A549 (cell line): Measurements from ENCODE around the gene CARD14. TPM values are rescaled to one million over a fixed set of nuclear protein-coding genes. Genes with fewer than 3 reads are reported as not detected.

Experiments used
- ATAC-seq, 2 experiments: fragments of 200-7000 bp in 1 of 2; fragments of >200 bp in 1 of 2; cut with Nextera tagmentation in 1 of 2; cut with Tn5 transposase in 1 of 2; 3 replicates each; pipeline versions ENCODE4 v1.8.0 to v1.9.1; 2018 to 2020; ENCODE audit warnings: mild to moderate bottlenecking in 1 of 2, moderate library complexity in 1 of 2
- CTCF ChIA-PET: fragments of 300-600 bp; sonication (Branson Sonifier 250); formaldehyde crosslinking; extraction: SDS; loops from one replicate; lab custom pipeline; 2021; ENCODE audit warnings: antibody characterized with exemption, inconsistent platforms; lab: Yijun Ruan, JAX
- POLR2A ChIA-PET: fragments of 350-600 bp; formaldehyde crosslinking; extraction: SDS; loops from one replicate; lab custom pipeline; 2021; ENCODE audit warnings: antibody characterized with exemption, inconsistent platforms; lab: Yijun Ruan, JAX
- DNase-seq, 2 experiments: peaks; one replicate each; pipeline versions ENCODE4 v3.0.0 to v3.0.0-alpha.2; 2011 to 2016; ENCODE audit warnings: low read depth in 1 of 2, low spot score in 1 of 2
- FAIRE-seq: peaks from 2 replicates; lab custom pipeline; 2011; peaks lifted over from hg19 to GRCh38; lab: Jason Lieb, UNC
- H3K27ac ChIP-seq, 2 experiments: fragments of >200 bp; sonication (Bioruptor Twin); formaldehyde crosslinking; 3 replicates each; pipeline ENCODE4 v1.5.1; 2016 to 2017
- H3K4me1 ChIP-seq: fragments of >200 bp; sonication (Bioruptor Twin); formaldehyde crosslinking; 3 replicates; pipeline ENCODE4 v1.6.1; 2016
- H3K4me2 ChIP-seq: fragments of >200 bp; sonication (Bioruptor Twin); formaldehyde crosslinking; 3 replicates; pipeline ENCODE4 v1.6.1; 2016
- H3K4me3 ChIP-seq: fragments of >200 bp; sonication (Bioruptor Twin); formaldehyde crosslinking; 3 replicates; pipeline ENCODE4 v1.5.1; 2016
- H3K9me3 ChIP-seq: fragments of >200 bp; sonication (Bioruptor Twin); formaldehyde crosslinking; 3 replicates; pipeline ENCODE4 v1.6.1; 2016
- BHLHE40 ChIP-seq: IDR thresholded peaks from 2 replicates; pipeline ENCODE4 v1.6.1; 2012; ENCODE audit warnings: low read depth, low read length, inconsistent platforms
- CHD2 ChIP-seq: fragments of 150-350 bp; IDR thresholded peaks from 2 replicates; pipeline ENCODE4 v1.6.1; 2014; ENCODE audit warnings: low read length; ENCODE audit not compliant: partially characterized antibody
- EP300 ChIP-seq, 2 experiments: fragments of >200 bp; sonication (Bioruptor Twin); formaldehyde crosslinking; IDR thresholded peaks; 2 replicates in 1 of 2; 3 replicates in 1 of 2; pipeline ENCODE4 v1.6.1; 2016 to 2017
- FOSB ChIP-seq: fragments of 250-450 bp; sonication (Bioruptor Pico); IDR thresholded peaks from 2 replicates; pipeline ENCODE4 v1.5.0; 2020; ENCODE audit warnings: mild to moderate bottlenecking, moderate library complexity
- GATA3 ChIP-seq: IDR thresholded peaks from 2 replicates; pipeline ENCODE4 v1.6.1; 2012; ENCODE audit warnings: borderline replicate concordance
- HDAC2 ChIP-seq: fragments of 200-600 bp; sonication (generic); IDR thresholded peaks from 2 replicates; pipeline ENCODE4 v1.6.1; 2016
- HEYL ChIP-seq: fragments of 250-450 bp; sonication (Bioruptor Pico); IDR thresholded peaks from 2 replicates; pipeline ENCODE4 v1.8.0; 2021; ENCODE audit warnings: mild to moderate bottlenecking, moderate library complexity
- HOXB13 ChIP-seq: fragments of 250-450 bp; sonication (Bioruptor Pico); IDR thresholded peaks from 2 replicates; pipeline ENCODE4 v1.5.0; 2020; ENCODE audit warnings: low read depth, mild to moderate bottlenecking, moderate library complexity
- KDM5A ChIP-seq: fragments of 200-600 bp; sonication (generic); IDR thresholded peaks from 2 replicates; pipeline ENCODE4 v1.6.1; 2016; ENCODE audit warnings: antibody characterized with exemption, mild to moderate bottlenecking
- MAFK ChIP-seq: fragments of 450-650 bp; IDR thresholded peaks from 2 replicates; pipeline ENCODE4 v1.6.1; 2014; ENCODE audit not compliant: partially characterized antibody
- MAZ ChIP-seq: fragments of 150-350 bp; IDR thresholded peaks from 2 replicates; pipeline ENCODE4 v1.6.1; 2014; ENCODE audit warnings: antibody characterized with exemption, low read depth, low read length, borderline replicate concordance
- NPAS2 ChIP-seq: fragments of 250-450 bp; sonication (Bioruptor Pico); IDR thresholded peaks from 2 replicates; pipeline ENCODE4 v1.8.0; 2022; ENCODE audit warnings: mild to moderate bottlenecking, moderate library complexity, borderline replicate concordance
- NR3C1 ChIP-seq: fragments of >200 bp; sonication (Bioruptor Twin); formaldehyde crosslinking; IDR thresholded peaks from 3 replicates; pipeline ENCODE4 v1.6.1; 2017
- POLR2AphosphoS2 ChIP-seq: conservative IDR thresholded peaks from 2 replicates; pipeline ENCODE4 v1.6.1; 2012; ENCODE audit warnings: low read length, improper control_type of control experiment, inconsistent platforms
- RCOR1 ChIP-seq: fragments of 150-350 bp; IDR thresholded peaks from 2 replicates; pipeline ENCODE4 v1.6.1; 2014; ENCODE audit warnings: antibody characterized with exemption, low read length, low read depth
- TP53 ChIP-seq: fragments of 250-450 bp; sonication (Bioruptor Pico); IDR thresholded peaks from 2 replicates; pipeline ENCODE4 v1.5.0; 2021; ENCODE audit warnings: mild to moderate bottlenecking, moderate library complexity
- ZC3H11A ChIP-seq: fragments of 450-650 bp; IDR thresholded peaks from 2 replicates; pipeline ENCODE4 v1.6.1; 2014; ENCODE audit warnings: antibody characterized with exemption, mild to moderate bottlenecking
- ZFP36 ChIP-seq: fragments of 450-650 bp; IDR thresholded peaks from 2 replicates; pipeline ENCODE4 v1.6.1; 2014; ENCODE audit warnings: borderline replicate concordance; ENCODE audit not compliant: partially characterized antibody
- ZSCAN20 ChIP-seq: fragments of 250-450 bp; sonication (Bioruptor Pico); IDR thresholded peaks from 2 replicates; pipeline ENCODE4 v1.8.0; 2022; ENCODE audit warnings: mild to moderate bottlenecking, moderate library complexity
- WGBS: methylation state at CpG from one replicate; pipeline ENCODE4 v1.1.6; 2017; ENCODE audit errors: missing lambda C conversion rate; 5-methylcytosine and 5-hydroxymethylcytosine counted together
- polyA plus RNA-seq, 4 experiments: library from polyadenylated mRNA; depleted of rRNA in 3 of 4; stranded (reverse); fragments of >200 nt; fragmentation: RNase III in 1 of 4; extraction: RNeasy Plus Mini Kit Qiagen cat#74134 plus additional on column Dnase treatment in 1 of 4; gene quantifications; 2 replicates in 3 of 4; 3 replicates in 1 of 4; pipeline ENCODE4 v1.2.3, GENCODE V29; 2011 to 2017
- TF ChIP-seq, protein P1 (sequence below): fragments of 450-650 bp; IDR thresholded peaks from 2 replicates; pipeline ENCODE4 v1.6.1; 2014; ENCODE audit warnings: antibody characterized with exemption
- TF ChIP-seq, protein P2 (sequence below): IDR thresholded peaks from 2 replicates; pipeline ENCODE4 v1.6.1; 2012
- TF ChIP-seq, protein P3 (sequence below): fragments of >200 bp; sonication (Bioruptor Twin); formaldehyde crosslinking; IDR thresholded peaks from 3 replicates; pipeline ENCODE4 v1.5.1; 2016
- TF ChIP-seq, protein P4 (sequence below): fragments of >200 bp; sonication (Bioruptor Twin); formaldehyde crosslinking; IDR thresholded peaks from 2 replicates; pipeline ENCODE4 v1.6.1; 2016
- TF ChIP-seq, protein P5 (sequence below): fragments of 250-450 bp; sonication (Bioruptor Pico); IDR thresholded peaks from 2 replicates; pipeline ENCODE4 v1.5.0; 2020; ENCODE audit warnings: low read depth, mild to moderate bottlenecking, moderate library complexity

The CARD14 gene
- polyA plus RNA-seq, 2 of the 4 experiments (the other 2 are of a cell fraction) = 0.17 to 0.18 TPM

DNA sequence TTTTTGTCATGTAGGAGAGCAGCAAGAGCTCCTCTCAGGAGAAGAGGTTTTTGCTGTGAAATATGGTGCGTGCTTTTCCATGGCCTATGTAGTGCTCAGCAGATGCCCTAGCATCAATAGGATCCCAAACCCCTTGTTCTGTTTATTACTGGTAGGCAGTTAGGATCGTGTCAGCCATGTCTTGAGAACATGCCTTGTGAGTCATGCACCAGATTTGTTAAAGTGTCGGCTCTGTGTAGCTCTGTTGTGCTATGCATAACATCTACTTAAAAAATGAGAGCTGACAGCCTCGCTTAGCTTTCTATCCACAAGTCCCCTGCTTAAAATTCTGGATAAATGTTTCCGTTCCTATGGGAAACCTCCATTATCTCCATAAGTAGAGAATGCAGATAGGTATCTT, 18.5 kb upstream of the CARD14 start (continued):
- TF ChIP-seq, protein P1, sequence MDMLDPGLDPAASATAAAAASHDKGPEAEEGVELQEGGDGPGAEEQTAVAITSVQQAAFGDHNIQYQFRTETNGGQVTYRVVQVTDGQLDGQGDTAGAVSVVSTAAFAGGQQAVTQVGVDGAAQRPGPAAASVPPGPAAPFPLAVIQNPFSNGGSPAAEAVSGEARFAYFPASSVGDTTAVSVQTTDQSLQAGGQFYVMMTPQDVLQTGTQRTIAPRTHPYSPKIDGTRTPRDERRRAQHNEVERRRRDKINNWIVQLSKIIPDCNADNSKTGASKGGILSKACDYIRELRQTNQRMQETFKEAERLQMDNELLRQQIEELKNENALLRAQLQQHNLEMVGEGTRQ = no peak
- TF ChIP-seq FOSB (no peak), HDAC2 (no peak)

DNA sequence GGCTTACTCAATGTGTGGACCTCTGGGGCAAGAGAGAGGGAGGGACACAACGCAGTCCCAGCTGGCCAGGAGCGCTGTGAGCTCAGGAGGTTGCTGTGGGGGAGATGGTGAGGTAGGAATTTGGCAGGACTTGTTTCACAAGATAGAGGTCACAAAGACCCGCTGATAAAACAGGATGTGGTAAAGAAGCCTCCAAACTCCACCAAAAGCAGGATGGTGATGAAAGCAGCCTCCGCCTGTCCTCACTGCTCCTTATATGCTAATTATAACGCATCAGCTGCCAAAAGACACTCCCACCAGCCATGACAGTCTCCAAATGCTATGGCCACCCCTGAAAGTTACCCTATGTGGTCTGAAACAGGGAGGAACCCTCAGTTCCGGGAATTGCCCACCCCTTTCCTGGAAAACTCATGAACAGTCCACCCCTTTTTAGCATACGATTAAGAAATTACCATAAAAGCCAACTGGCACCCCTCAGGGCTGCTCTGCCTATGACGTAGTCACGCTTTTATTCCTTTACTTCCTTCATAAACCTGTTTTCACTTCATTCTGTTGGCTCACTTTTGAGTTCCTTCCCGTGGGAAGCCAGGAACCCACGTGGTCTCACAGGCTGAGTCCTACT, 17.6 kb upstream of the CARD14 start:
- ATAC-seq (no peak), DNase-seq (no peak), FAIRE-seq (no peak)
- H3K4me1 ChIP-seq = peaks cover 6% of the 10 kb centered on the region
- H3K9me3 ChIP-seq = no peaks in the 10 kb centered on the region
- no peak overlapping the region for H3K4me2 ChIP-seq
- ChIA-PET POLR2A (no interaction called here), CTCF (interaction anchor here (0.6 to 1.9 kb wide), 3 partner anchors 11 to 70 kb away, joined by 4 to 7 read pairs (median 5); no protein-coding TSS in a partner anchor)
- TF ChIP-seq, protein P2, sequence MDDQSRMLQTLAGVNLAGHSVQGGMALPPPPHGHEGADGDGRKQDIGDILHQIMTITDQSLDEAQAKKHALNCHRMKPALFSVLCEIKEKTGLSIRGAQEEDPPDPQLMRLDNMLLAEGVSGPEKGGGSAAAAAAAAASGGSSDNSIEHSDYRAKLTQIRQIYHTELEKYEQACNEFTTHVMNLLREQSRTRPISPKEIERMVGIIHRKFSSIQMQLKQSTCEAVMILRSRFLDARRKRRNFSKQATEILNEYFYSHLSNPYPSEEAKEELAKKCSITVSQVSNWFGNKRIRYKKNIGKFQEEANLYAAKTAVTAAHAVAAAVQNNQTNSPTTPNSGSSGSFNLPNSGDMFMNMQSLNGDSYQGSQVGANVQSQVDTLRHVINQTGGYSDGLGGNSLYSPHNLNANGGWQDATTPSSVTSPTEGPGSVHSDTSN = no peak
- TF ChIP-seq, protein P3, sequence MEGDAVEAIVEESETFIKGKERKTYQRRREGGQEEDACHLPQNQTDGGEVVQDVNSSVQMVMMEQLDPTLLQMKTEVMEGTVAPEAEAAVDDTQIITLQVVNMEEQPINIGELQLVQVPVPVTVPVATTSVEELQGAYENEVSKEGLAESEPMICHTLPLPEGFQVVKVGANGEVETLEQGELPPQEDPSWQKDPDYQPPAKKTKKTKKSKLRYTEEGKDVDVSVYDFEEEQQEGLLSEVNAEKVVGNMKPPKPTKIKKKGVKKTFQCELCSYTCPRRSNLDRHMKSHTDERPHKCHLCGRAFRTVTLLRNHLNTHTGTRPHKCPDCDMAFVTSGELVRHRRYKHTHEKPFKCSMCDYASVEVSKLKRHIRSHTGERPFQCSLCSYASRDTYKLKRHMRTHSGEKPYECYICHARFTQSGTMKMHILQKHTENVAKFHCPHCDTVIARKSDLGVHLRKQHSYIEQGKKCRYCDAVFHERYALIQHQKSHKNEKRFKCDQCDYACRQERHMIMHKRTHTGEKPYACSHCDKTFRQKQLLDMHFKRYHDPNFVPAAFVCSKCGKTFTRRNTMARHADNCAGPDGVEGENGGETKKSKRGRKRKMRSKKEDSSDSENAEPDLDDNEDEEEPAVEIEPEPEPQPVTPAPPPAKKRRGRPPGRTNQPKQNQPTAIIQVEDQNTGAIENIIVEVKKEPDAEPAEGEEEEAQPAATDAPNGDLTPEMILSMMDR = no peak
- TF ChIP-seq ZFP36 (no peak), MAZ (no peak), HEYL (CRISPR knock-in tag) (no peak), KDM5A (no peak), NR3C1 (no peak), BHLHE40 (no peak), NPAS2 (CRISPR knock-in tag) (no peak), CHD2 (no peak), ZSCAN20 (CRISPR knock-in tag) (no peak), ZC3H11A (no peak)
- TF ChIP-seq, protein P1 = no peak
- H3K27ac ChIP-seq = no peak overlapping the region
- H3K4me3 ChIP-seq = no peak overlapping the region
- 75% methylated on average over 11 of the region's 11 CpGs for WGBS

DNA sequence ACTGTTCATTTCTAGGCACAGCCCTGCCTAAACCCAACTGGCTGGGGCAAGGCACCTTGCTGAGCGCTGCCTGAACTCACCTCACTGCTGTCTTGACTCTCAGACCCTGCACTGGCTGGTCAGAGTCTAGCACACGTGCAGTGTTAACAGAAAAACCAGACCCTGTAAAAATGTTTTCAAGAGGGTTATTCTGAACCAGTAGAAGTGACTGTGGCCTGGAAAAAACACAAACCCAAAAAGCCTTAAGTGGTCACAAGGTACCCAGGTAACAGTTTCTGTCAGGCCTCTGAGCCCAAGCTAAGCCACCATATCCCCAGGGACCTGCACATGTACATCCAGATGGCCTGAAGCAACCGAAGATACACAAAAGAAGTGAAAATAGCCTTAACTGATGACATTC, 16.8 kb upstream of the CARD14 start:
- ATAC-seq = no peak
- peaks cover 6% of the 10 kb centered on the region for H3K4me1 ChIP-seq
- TF ChIP-seq, protein P4, sequence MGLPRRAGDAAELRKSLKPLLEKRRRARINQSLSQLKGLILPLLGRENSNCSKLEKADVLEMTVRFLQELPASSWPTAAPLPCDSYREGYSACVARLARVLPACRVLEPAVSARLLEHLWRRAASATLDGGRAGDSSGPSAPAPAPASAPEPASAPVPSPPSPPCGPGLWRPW = no peak
- TF ChIP-seq GATA3 (no peak), HOXB13 (CRISPR knock-in tag) (no peak), MAZ (no peak), ZSCAN20 (CRISPR knock-in tag) (no peak), TP53 (CRISPR knock-in tag) (no peak), BHLHE40 (no peak), EP300 (IDR thresholded peaks at IDR 0.05) (no peak), CHD2 (no peak), POLR2AphosphoS2 (no peak), MAFK (no peak), RCOR1 (no peak)
- TF ChIP-seq, protein P5, sequence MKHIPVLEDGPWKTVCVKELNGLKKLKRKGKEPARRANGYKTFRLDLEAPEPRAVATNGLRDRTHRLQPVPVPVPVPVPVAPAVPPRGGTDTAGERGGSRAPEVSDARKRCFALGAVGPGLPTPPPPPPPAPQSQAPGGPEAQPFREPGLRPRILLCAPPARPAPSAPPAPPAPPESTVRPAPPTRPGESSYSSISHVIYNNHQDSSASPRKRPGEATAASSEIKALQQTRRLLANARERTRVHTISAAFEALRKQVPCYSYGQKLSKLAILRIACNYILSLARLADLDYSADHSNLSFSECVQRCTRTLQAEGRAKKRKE = no peak
- TF ChIP-seq, protein P2 = no peak
- TF ChIP-seq, all 56 proteins: peak for 0
- no peak overlapping the region for H3K27ac ChIP-seq
- WGBS = 76% methylated on average over 3 of the region's 3 CpGs
- FAIRE-seq (no peak), DNase-seq (no peak)
- H3K9me3 ChIP-seq = no peaks in the 10 kb centered on the region
- H3K4me3 ChIP-seq = no peak overlapping the region
- ChIA-PET POLR2A (no interaction called here), CTCF (no interaction called here)
- no peak overlapping the region for H3K4me2 ChIP-seq
